Activated T-helper 1 cell treated with anti-CD3 and anti-CD28 coated beads, Interleukin-12 subunit alpha, Interleukin-12 subunit beta, Interleukin-2, Interleukin-4 antibody, amounts not matched to agents 30 ng/mL and 10 ng/mL and 1 ng/mL, durations not matched to agents 14 hours and 24 hours and 36 hours (primary cell): ENCODE data around the gene MSS51. TPM values are rescaled to one million over a fixed set of nuclear protein-coding genes. Genes with fewer than 3 reads are reported as not detected.
"Not testable (repeated sequence)": the region's sequence is repeated elsewhere in the genome, so short reads cannot be mapped to it uniquely, and the experiment has no call there.

Experiments used
- DNase-seq: peaks from one replicate; pipeline ENCODE4 v3.0.0; 2021; ENCODE audit warnings: low spot score
- H3K27ac Mint-ChIP-seq: one replicate; pipeline ENCODE4 v1.8.0; 2021; ENCODE audit warnings: mild to moderate bottlenecking, mixed read lengths
- H3K27me3 Mint-ChIP-seq: one replicate; pipeline ENCODE4 v1.8.0; 2022; ENCODE audit warnings: mild to moderate bottlenecking, moderate library complexity, mixed read lengths; ENCODE audit not compliant: insufficient read depth
- H3K36me3 Mint-ChIP-seq: one replicate; pipeline ENCODE4 v1.8.0; 2021; ENCODE audit warnings: low read depth, mixed read lengths
- H3K4me1 Mint-ChIP-seq: one replicate; pipeline ENCODE4 v1.8.0; 2021; ENCODE audit warnings: low read depth, mixed read lengths
- H3K4me3 Mint-ChIP-seq: one replicate; pipeline ENCODE4 v1.8.0; 2021; ENCODE audit warnings: mild to moderate bottlenecking, moderate library complexity, mixed read lengths
- H3K9me3 Mint-ChIP-seq: one replicate; pipeline ENCODE4 v1.8.0; 2021; ENCODE audit warnings: mixed read lengths
- intact Hi-C: fragments of 100-400 bp; cut with micrococcal nuclease; formaldehyde crosslinking; loops from one replicate; pipeline ENCODE4 v1.15.1; 2024
- total RNA-seq: library from RNA; stranded (reverse); gene quantifications from 2 replicates; pipeline ENCODE4 v1.2.3, GENCODE V29; 2022

MSS51 gene
- total RNA-seq, 1 donor from 2014 or later = 3.7 TPM

DNA sequence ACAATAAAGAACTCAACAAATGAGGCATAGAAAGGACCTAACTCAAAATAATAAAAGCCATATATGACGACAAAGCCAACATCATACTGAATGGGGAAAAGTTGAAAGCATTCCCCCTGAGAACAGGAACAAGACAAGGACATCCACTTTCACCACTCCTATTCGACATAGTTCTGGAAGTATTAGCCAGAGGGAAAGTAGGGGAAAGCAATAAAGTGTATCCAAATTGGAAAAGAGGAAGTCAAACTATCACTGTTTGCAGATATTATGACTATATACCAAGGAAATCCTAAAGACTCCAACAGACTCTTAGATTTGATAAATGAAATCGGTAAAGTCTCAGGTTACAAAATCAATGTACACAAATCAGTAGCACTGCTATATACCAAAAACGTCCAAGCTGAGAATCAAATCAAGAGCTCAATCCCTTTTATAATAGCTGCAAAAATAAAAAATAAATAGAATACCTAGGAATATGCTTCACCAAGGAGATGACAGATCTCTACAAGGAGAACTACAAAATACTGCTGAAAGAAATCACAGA, 24.3 kb downstream of the MSS51 start:
- no peak overlapping the region for H3K4me3 Mint-ChIP-seq
- H3K27ac Mint-ChIP-seq = no peak overlapping the region
- peaks cover 26% of the 10 kb centered on the region for H3K36me3 Mint-ChIP-seq
- H3K9me3 Mint-ChIP-seq = no peaks in the 10 kb centered on the region
- peaks cover 43% of the 10 kb centered on the region for H3K4me1 Mint-ChIP-seq
- intact Hi-C loops = no loop called here
- H3K27me3 Mint-ChIP-seq = no peaks in the 10 kb centered on the region
- no peak for DNase-seq

- no peak overlapping the region for H3K4me3 Mint-ChIP-seq
- no peak for DNase-seq
- H3K9me3 Mint-ChIP-seq = no peaks in the 10 kb centered on the region
- peaks cover 40% of the 10 kb centered on the region for H3K4me1 Mint-ChIP-seq
- no peaks in the 10 kb centered on the region for H3K27me3 Mint-ChIP-seq
- H3K36me3 Mint-ChIP-seq = peaks cover 24% of the 10 kb centered on the region
- no peak overlapping the region for H3K27ac Mint-ChIP-seq
- intact Hi-C loops = no loop called here
These were observed 25.3 kb downstream of the MSS51 start for GRCh38 chr10:73408061-73408460.

DNA sequence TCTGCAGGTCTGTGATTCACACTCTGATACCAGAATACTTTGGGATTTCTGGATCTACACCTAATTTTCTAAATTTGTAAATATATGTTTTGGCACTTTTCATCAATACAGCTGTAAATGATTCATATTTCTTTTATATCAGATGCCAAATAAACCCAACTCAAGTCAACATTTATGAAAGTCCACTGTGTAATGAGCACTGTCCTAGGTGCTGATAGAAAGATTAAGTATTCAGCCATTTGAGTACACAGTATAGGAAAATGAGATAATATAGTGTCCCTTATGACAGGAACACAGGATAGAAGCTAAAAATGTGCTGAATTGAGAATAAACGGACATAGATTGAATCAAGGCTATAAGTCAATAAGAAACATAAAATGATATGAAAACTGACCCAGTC, 25.9 kb downstream of the MSS51 start:
- intact Hi-C loops = no loop called here
- Mint-ChIP-seq H3K27me3 (no peaks in the 10 kb centered on the region), H3K36me3 (peaks cover 21% of the 10 kb centered on the region), H3K9me3 (no peaks in the 10 kb centered on the region), H3K4me3 (no peak overlapping the region), H3K4me1 (peaks cover 35% of the 10 kb centered on the region), H3K27ac (no peak overlapping the region)
- DNase-seq = no peak

GRCh38 chr10:73406846-73407245, 26.5 kb downstream of the MSS51 start:
- no peaks in the 10 kb centered on the region for H3K9me3 Mint-ChIP-seq
- H3K27me3 Mint-ChIP-seq = no peaks in the 10 kb centered on the region
- H3K36me3 Mint-ChIP-seq = peaks cover 20% of the 10 kb centered on the region
- H3K27ac Mint-ChIP-seq = no peak overlapping the region
- intact Hi-C loops = no loop called here
- peaks cover 35% of the 10 kb centered on the region for H3K4me1 Mint-ChIP-seq
- DNase-seq = no peak
- no peak overlapping the region for H3K4me3 Mint-ChIP-seq

- no peak for DNase-seq
- H3K27ac Mint-ChIP-seq = no peak overlapping the region
- H3K4me3 Mint-ChIP-seq = no peak overlapping the region
- H3K27me3 Mint-ChIP-seq = no peaks in the 10 kb centered on the region
- intact Hi-C loops = no loop called here
- peaks cover 18% of the 10 kb centered on the region for H3K36me3 Mint-ChIP-seq
- H3K4me1 Mint-ChIP-seq = peaks cover 29% of the 10 kb centered on the region
- H3K9me3 Mint-ChIP-seq = no peaks in the 10 kb centered on the region
These were observed 27.8 kb downstream of the MSS51 start for GRCh38 chr10:73405556-73405955.

GRCh38 chr10:73404690-73405089, 28.7 kb downstream of the MSS51 start:
- intact Hi-C loops = no loop called here
- H3K27me3 Mint-ChIP-seq = no peaks in the 10 kb centered on the region

GRCh38 chr10:73401636-73402035, 31.7 kb downstream of the MSS51 start:
- Mint-ChIP-seq H3K27me3 (no peaks in the 10 kb centered on the region), H3K4me3 (no peak overlapping the region), H3K36me3 (peaks cover 20% of the 10 kb centered on the region), H3K4me1 (peaks cover 11% of the 10 kb centered on the region), H3K9me3 (no peaks in the 10 kb centered on the region), H3K27ac (no peak overlapping the region)
- no peak for DNase-seq
- intact Hi-C loops = no loop called here

More at GRCh38 chr10:73404690-73405089, 28.7 kb downstream of the MSS51 start:
- Mint-ChIP-seq H3K4me1 (peaks cover 23% of the 10 kb centered on the region), H3K4me3 (no peak overlapping the region), H3K9me3 (no peaks in the 10 kb centered on the region), H3K36me3 (peaks cover 17% of the 10 kb centered on the region), H3K27ac (no peak overlapping the region)
- no peak for DNase-seq

GRCh38 chr10:73399063-73399462, 34.3 kb downstream of the MSS51 start:
- no peak overlapping the region for H3K27ac Mint-ChIP-seq
- no peaks in the 10 kb centered on the region for H3K9me3 Mint-ChIP-seq
- no peaks in the 10 kb centered on the region for H3K27me3 Mint-ChIP-seq
- intact Hi-C loops = no loop called here
- peaks cover 32% of the 10 kb centered on the region for H3K36me3 Mint-ChIP-seq
- DNase-seq = no peak
- no peaks in the 10 kb centered on the region for H3K4me1 Mint-ChIP-seq
- H3K4me3 Mint-ChIP-seq = no peak overlapping the region

GRCh38 chr10:73398024-73398423, 35.3 kb downstream of the MSS51 start:
- H3K9me3 Mint-ChIP-seq = no peaks in the 10 kb centered on the region
- no peak overlapping the region for H3K27ac Mint-ChIP-seq
- H3K4me3 Mint-ChIP-seq = no peak overlapping the region
- no peaks in the 10 kb centered on the region for H3K4me1 Mint-ChIP-seq
- intact Hi-C loops = no loop called here
- H3K36me3 Mint-ChIP-seq = peaks cover 37% of the 10 kb centered on the region
- H3K27me3 Mint-ChIP-seq = no peaks in the 10 kb centered on the region
- no peak for DNase-seq

- H3K27ac Mint-ChIP-seq, DNase-seq, H3K4me1 Mint-ChIP-seq, intact Hi-C loops, H3K4me3 Mint-ChIP-seq, H3K9me3 Mint-ChIP-seq, H3K27me3 Mint-ChIP-seq: not testable (repeated sequence)
- peaks cover 47% of the 10 kb centered on the region for H3K36me3 Mint-ChIP-seq
These were observed 39.0 kb downstream of the MSS51 start for GRCh38 chr10:73394325-73394724.

DNA sequence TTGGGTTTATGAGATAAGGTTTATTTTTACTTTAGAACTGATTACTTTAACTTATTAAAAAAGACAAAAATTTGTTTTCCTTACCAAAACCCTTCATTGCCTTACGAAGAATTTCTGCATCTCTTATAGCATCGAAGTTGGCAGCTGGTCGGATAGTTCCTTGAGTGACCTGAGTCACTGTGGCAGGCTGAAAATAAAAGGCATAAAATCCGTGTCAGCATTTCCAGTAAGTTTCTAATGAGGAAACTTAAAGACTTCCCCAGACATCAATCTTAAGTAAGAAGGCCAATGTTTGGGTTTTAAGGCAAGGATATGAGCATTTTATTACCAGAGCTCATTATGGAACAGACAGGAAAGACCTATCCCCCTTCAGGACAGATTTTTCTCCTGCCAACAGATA, 45.1 kb downstream of the MSS51 start:
- intact Hi-C loops = no loop called here
- no peak overlapping the region for H3K4me3 Mint-ChIP-seq
- H3K9me3 Mint-ChIP-seq = no peaks in the 10 kb centered on the region
- no peak overlapping the region for H3K27ac Mint-ChIP-seq
- peaks cover 7% of the 10 kb centered on the region for H3K4me1 Mint-ChIP-seq
- DNase-seq = no peak
- H3K27me3 Mint-ChIP-seq = no peaks in the 10 kb centered on the region
- H3K36me3 Mint-ChIP-seq = peaks cover 50% of the 10 kb centered on the region

DNA sequence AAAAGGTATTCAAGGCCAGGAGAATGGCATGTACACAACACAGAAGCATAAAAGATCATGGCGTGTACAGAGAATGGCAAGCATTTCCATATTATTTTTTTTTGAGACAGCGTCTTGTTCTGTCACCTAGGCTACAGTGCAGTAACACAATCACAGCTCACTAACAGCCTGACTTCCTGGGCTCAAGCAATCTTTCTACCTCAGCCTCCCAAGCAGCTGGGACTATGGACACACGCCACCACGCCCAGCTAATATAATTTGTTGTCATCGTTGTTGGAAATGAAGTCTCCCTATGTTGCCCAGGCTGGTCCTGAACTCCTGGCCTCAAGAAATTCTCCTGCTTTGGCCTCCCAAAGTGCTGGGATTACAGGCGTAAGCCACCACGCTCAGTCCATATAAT, 46.8 kb downstream of the MSS51 start:
- Mint-ChIP-seq H3K36me3 (peaks cover 50% of the 10 kb centered on the region), H3K9me3 (no peaks in the 10 kb centered on the region), H3K4me3 (no peak overlapping the region), H3K4me1 (peaks cover 4% of the 10 kb centered on the region), H3K27me3 (no peaks in the 10 kb centered on the region), H3K27ac (no peak overlapping the region)
- DNase-seq = no peak
- intact Hi-C loops = no loop called here

DNA sequence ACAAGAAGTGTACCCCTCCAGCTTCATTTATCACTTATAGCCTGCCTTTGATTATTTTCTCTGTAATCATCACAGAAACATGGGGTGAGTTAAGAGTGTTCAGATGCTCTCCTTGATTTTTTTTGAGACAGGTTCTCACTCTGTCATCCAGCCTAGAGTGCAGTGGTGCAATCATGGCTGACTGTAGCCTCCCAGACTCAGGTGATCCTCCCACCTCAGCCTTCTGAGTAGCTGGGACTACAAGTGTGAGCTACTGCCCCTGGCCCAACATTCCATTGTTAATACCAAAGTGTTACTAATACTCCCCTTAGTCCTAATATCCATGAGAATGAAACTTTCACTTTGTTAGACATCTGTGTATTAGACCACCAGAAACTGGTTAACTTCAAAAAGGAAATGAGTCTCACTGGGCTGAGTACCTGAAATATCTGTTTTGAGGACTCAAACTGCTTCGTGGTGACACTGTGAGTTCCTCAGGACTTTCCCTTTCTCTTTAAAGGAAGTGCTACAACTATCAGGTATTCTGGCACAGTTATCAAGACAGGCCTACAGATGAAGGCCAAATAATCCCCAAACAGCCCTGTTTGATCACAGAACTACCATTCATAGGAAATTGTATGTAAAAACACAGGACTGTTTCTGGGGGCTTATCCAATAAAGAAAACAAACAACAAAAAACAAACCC, 54.2 kb downstream of the MSS51 start:
- intact Hi-C loops = no loop called here
- no peak for DNase-seq
- H3K9me3 Mint-ChIP-seq = no peaks in the 10 kb centered on the region
- no peaks in the 10 kb centered on the region for H3K27me3 Mint-ChIP-seq
- H3K36me3 Mint-ChIP-seq = peaks cover 52% of the 10 kb centered on the region
- H3K27ac Mint-ChIP-seq = peak overlapping the region; percentile 69
- H3K4me1 Mint-ChIP-seq = peaks cover 24% of the 10 kb centered on the region
- no peak overlapping the region for H3K4me3 Mint-ChIP-seq

DNA sequence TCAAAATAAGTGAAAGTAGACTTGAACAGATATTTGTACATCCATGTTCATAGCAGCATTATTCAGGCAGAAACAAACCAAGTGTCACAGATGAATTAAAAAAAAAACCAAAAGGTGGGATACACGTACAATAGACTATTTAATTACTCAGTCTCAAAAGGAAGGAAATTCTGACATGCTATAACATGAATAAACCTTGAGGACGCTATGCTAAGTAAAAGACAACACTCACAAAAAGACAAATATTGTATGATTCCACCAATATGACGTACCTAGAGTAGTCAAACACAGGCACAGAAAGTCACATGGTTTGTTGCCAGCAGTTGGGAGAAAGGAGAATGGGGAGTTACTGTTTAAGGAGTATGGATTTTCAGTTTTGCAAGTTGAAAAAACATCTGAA, 56.7 kb downstream of the MSS51 start:
- no peak for DNase-seq
- H3K36me3 Mint-ChIP-seq = peaks cover 47% of the 10 kb centered on the region
- intact Hi-C loops = no loop called here
- H3K27ac Mint-ChIP-seq = no peak overlapping the region
- H3K4me1 Mint-ChIP-seq = peaks cover 24% of the 10 kb centered on the region
- H3K4me3 Mint-ChIP-seq = no peak overlapping the region
- H3K27me3 Mint-ChIP-seq = no peaks in the 10 kb centered on the region
- H3K9me3 Mint-ChIP-seq = no peaks in the 10 kb centered on the region
